PC-3 (cell line): ENCODE measurements around the gene RAB17. TPM values are rescaled to one million over a fixed set of nuclear protein-coding genes. Genes with fewer than 3 reads are reported as not detected.

ENCODE experiments used
- ATAC-seq: fragments of 200-7000 bp; cut with Tn5 transposase; 2 replicates; pipeline ENCODE4 v1.9.1; 2020; ENCODE audit warnings: mild to moderate bottlenecking, moderate library complexity
- BruUV-seq: library from RNA; stranded (reverse); fragments of 400-500 nt; replicated peaks from 2 replicates; lab custom pipeline; 2021; lab: Mats Ljungman, UMichigan
- CTCF ChIA-PET: fragments of 300-600 bp; sonication (Branson Sonifier 250); formaldehyde crosslinking; loops from one replicate; lab custom pipeline; 2022; ENCODE audit warnings: antibody characterized with exemption; lab: Charles Lee
- POLR2A ChIA-PET: fragments of 300-600 bp; sonication (Branson Sonifier 250); formaldehyde crosslinking; loops from one replicate; lab custom pipeline; 2022; ENCODE audit warnings: antibody characterized with exemption; ENCODE audit not compliant: unreplicated experiment; lab: Charles Lee
- DNase-seq: peaks from one replicate; pipeline ENCODE4 v3.0.0-alpha.2; 2015
- H2AFZ ChIP-seq: fragments of 300-600 bp; sonication (generic); 2 replicates; pipeline ENCODE4 v1.6.0; 2016; ENCODE audit warnings: antibody characterized with exemption, low read length
- H3F3A ChIP-seq: fragments of 300-600 bp; sonication (generic); one replicate; pipeline ENCODE4 v1.6.0; 2017; ENCODE audit warnings: antibody characterized with exemption, low read length, control low read depth, mild to moderate bottlenecking; ENCODE audit not compliant: unreplicated experiment
- H3K27ac ChIP-seq: fragments of 300-600 bp; sonication (generic); 2 replicates; pipeline ENCODE4 v1.5.1; 2016; ENCODE audit warnings: mild to moderate bottlenecking, low read length
- H3K27me3 ChIP-seq: fragments of 300-600 bp; sonication (generic); 2 replicates; pipeline ENCODE4 v1.6.1; 2016; ENCODE audit warnings: low read length, mixed read lengths
- H3K36me3 ChIP-seq: fragments of 300-600 bp; sonication (generic); 2 replicates; pipeline ENCODE4 v1.6.1; 2016; ENCODE audit warnings: low read depth, mixed run types, low read length, mixed read lengths
- H3K4me1 ChIP-seq: fragments of 300-600 bp; sonication (generic); 2 replicates; pipeline ENCODE4 v1.5.1; 2016; ENCODE audit warnings: low read length; ENCODE audit not compliant: insufficient read depth
- H3K4me2 ChIP-seq: fragments of 300-600 bp; sonication (generic); 2 replicates; pipeline ENCODE4 v1.6.0; 2016; ENCODE audit warnings: low read length
- H3K4me3 ChIP-seq: fragments of 300-600 bp; sonication (generic); 2 replicates; pipeline ENCODE4 v1.5.1; 2016; ENCODE audit warnings: mild to moderate bottlenecking, low read length, mixed read lengths
- H3K79me2 ChIP-seq: fragments of 300-600 bp; sonication (generic); 2 replicates; pipeline ENCODE4 v1.6.1; 2017; ENCODE audit warnings: low read length, mixed read lengths
- H3K9ac ChIP-seq: fragments of 300-600 bp; sonication (generic); 2 replicates; pipeline ENCODE4 v1.6.0; 2016; ENCODE audit warnings: mild to moderate bottlenecking, low read length
- H3K9me2 ChIP-seq: fragments of 300-600 bp; sonication (generic); replicated peaks from 2 replicates; pipeline ENCODE4 v1.6.1; 2016; ENCODE audit warnings: mixed run types, low read length, mixed read lengths
- H3K9me3 ChIP-seq: fragments of 300-600 bp; sonication (generic); 2 replicates; pipeline ENCODE4 v1.6.1; 2016; ENCODE audit warnings: low read length, mixed read lengths
- H4K20me1 ChIP-seq: fragments of 300-600 bp; sonication (generic); 2 replicates; pipeline ENCODE4 v1.6.1; 2016; ENCODE audit warnings: low read length, mixed read lengths
- CTCF ChIP-seq: fragments of 300-600 bp; sonication (generic); conservative IDR thresholded peaks from 2 replicates; pipeline ENCODE4 v1.5.1; 2017; ENCODE audit warnings: antibody characterized with exemption, low read depth, mild to moderate bottlenecking, low read length
- EZH2 ChIP-seq: fragments of 300-600 bp; sonication (generic); IDR thresholded peaks from one replicate; pipeline ENCODE4 v1.6.1; 2017; ENCODE audit warnings: antibody characterized with exemption, mild to moderate bottlenecking, low read length; ENCODE audit not compliant: unreplicated experiment
- EZH2phosphoT487 ChIP-seq: fragments of 300-600 bp; sonication (generic); IDR thresholded peaks from 2 replicates; pipeline ENCODE4 v1.6.1; 2018; ENCODE audit warnings: mild to moderate bottlenecking, antibody characterized with exemption, low read length, borderline replicate concordance
- intact Hi-C: fragments of 100-400 bp; cut with micrococcal nuclease; formaldehyde crosslinking; loops from 2 replicates; pipeline ENCODE4 v1.9.0; 2023
- total RNA-seq: library from RNA; depleted of rRNA; stranded (reverse); fragments of >200 nt; gene quantifications from 2 replicates; pipeline ENCODE4 v1.2.3, GENCODE V29; 2014

Gene RAB17
- total RNA-seq, 1 experiment from 2014 or later, result 28.9 TPM

- peaks cover 80% of the 10 kb centered on the region for H3K36me3 ChIP-seq
- no peaks in the 10 kb centered on the region for H3K9me2 ChIP-seq
- ATAC-seq, result no peak
- CTCF ChIA-PET, result no interaction called here
- no peaks in the 10 kb centered on the region for H3K27me3 ChIP-seq
- no peaks in the 10 kb centered on the region for H4K20me1 ChIP-seq
- H3K79me2 ChIP-seq, result no peaks in the 10 kb centered on the region
- H3K4me3 ChIP-seq, result no peak overlapping the region
- no peak overlapping the region for H3K4me2 ChIP-seq
- no peak for DNase-seq
- no peaks in the 10 kb centered on the region for H3F3A ChIP-seq
- H3K9me3 ChIP-seq, result 0 out of 2 replicates have a peak, but pooled peaks cover 6% of the 10 kb centered on the region
- TF ChIP-seq EZH2phosphoT487 (no peak), CTCF (no peak), EZH2 (no peak)
- H3K27ac ChIP-seq, result no peak overlapping the region
- no peak overlapping the region for H3K9ac ChIP-seq
- POLR2A ChIA-PET, result no interaction called here
- no peak overlapping the region for H2AFZ ChIP-seq
- BruUV-seq, result no TSS peak
- intact Hi-C loops, result no loop called here
- H3K4me1 ChIP-seq, result no peaks in the 10 kb centered on the region
These were observed 37.6 kb downstream of the RAB17 start for GRCh38 chr2:237552908-237553307.

GRCh38 chr2:237551071-237551574, 39.4 kb downstream of the RAB17 start:
- no peak for ATAC-seq
- H3K9me3 ChIP-seq, result 0 out of 2 replicates have a peak, but pooled peaks cover 6% of the 10 kb centered on the region
- CTCF ChIA-PET, result no interaction called here
- BruUV-seq, result no TSS peak
- H3K9me2 ChIP-seq, result no peaks in the 10 kb centered on the region
- H3F3A ChIP-seq, result no peaks in the 10 kb centered on the region
- intact Hi-C loops, result no loop called here
- no peak overlapping the region for H3K27ac ChIP-seq
- no peaks in the 10 kb centered on the region for H4K20me1 ChIP-seq
- POLR2A ChIA-PET, result no interaction called here
- no peak overlapping the region for H3K4me3 ChIP-seq
- H3K4me2 ChIP-seq, result no peak overlapping the region
- peaks cover 85% of the 10 kb centered on the region for H3K36me3 ChIP-seq
- H3K79me2 ChIP-seq, result no peaks in the 10 kb centered on the region
- DNase-seq, result no peak
- TF ChIP-seq EZH2phosphoT487 (no peak), CTCF (no peak), EZH2 (no peak)
- H2AFZ ChIP-seq, result no peak overlapping the region
- no peaks in the 10 kb centered on the region for H3K4me1 ChIP-seq
- H3K9ac ChIP-seq, result no peak overlapping the region
- no peaks in the 10 kb centered on the region for H3K27me3 ChIP-seq

DNA sequence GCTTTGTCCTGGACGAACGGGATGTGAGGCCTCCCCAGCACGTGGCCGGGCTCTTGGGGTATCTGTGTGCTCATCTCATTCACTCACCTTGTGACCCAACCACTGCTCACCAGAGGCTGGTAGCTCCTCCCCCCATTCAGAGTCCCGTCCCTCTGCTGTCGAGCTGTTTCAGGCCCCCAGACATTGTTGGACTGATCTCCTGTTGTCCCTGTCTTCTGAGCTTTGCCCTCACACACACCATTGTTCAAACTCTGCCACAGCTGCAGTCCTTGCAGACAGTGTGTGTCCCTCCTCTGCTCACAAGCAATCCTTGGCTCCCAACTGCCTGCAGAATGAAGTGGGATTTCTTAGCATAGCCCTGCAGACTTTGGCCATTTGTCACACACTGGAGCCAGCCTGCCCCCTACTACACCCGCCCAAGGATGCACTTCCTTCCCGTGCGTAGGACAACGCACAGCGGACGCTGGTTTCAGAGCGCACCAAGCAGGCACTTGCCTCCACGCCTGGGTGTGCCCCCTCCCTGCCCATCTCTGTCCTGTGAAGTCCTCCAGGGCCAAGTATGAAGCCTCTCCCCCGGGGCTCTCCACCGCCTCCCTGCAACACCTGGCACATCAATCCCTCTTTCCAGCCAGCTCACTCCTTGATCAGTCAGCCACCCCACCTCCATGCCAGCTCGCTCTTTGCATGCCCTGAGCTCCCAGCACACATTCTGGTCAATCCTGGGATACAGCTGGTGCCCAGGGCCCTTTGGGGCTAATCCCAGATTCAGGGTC, 40.7 kb downstream of the RAB17 start:
- no TSS peak for BruUV-seq
- peaks cover 85% of the 10 kb centered on the region for H3K36me3 ChIP-seq
- no peak overlapping the region for H2AFZ ChIP-seq
- H3F3A ChIP-seq, result no peaks in the 10 kb centered on the region
- H3K27me3 ChIP-seq, result no peaks in the 10 kb centered on the region
- no peak for ATAC-seq
- intact Hi-C loops, result no loop called here
- no peaks in the 10 kb centered on the region for H3K79me2 ChIP-seq
- no peaks in the 10 kb centered on the region for H4K20me1 ChIP-seq
- no peaks in the 10 kb centered on the region for H3K9me2 ChIP-seq
- H3K4me3 ChIP-seq, result no peak overlapping the region
- TF ChIP-seq EZH2phosphoT487, result no peak
- TF ChIP-seq CTCF, result no peak
- no peak for TF ChIP-seq EZH2
- H3K9me3 ChIP-seq, result no peaks in the 10 kb centered on the region
- ChIA-PET CTCF (no interaction called here), POLR2A (no interaction called here)
- no peak overlapping the region for H3K4me2 ChIP-seq
- H3K4me1 ChIP-seq, result no peaks in the 10 kb centered on the region
- H3K9ac ChIP-seq, result no peak overlapping the region
- H3K27ac ChIP-seq, result no peak overlapping the region
- DNase-seq, result no peak
